TTC549 (cell line): ENCODE results near the gene KLRC1.
"Not testable (repeated sequence)": the region's sequence is repeated elsewhere in the genome, so short reads cannot be mapped to it uniquely, and the experiment has no call there.

Experiments
- FAIRE-seq: peaks from 2 replicates; lab custom pipeline; 2012; peaks lifted over from hg19 to GRCh38; lab: Jason Lieb, UNC

Gene KLRC1

GRCh38 chr12:10420334-10420733 is 32.8 kb downstream of the KLRC1 start, which contains the start of gene KLRC3:
Gene KLRC3, minus strand, starts transcription at chr12:10420595. Its CDS starts 45 bp downstream, at chr12:10420550.
- not testable (repeated sequence) for FAIRE-seq

- no peak for FAIRE-seq
Measured at GRCh38 chr12:10409392-10409791, 43.8 kb downstream of the KLRC1 start, which contains the start of gene KLRC4. Gene KLRC4, minus strand, starts transcription at chr12:10409757. Its CDS starts 182 bp downstream, at chr12:10409575.

GRCh38 chr12:10408842-10409241 is 44.3 kb downstream of the KLRC1 start:
- no peak for FAIRE-seq

- FAIRE-seq: no peak
Measured at GRCh38 chr12:10406725-10407124, 46.5 kb downstream of the KLRC1 start.

- no peak for FAIRE-seq
Measured at GRCh38 chr12:10405294-10405693, 47.9 kb downstream of the KLRC1 start.

- no peak for FAIRE-seq
Measured at GRCh38 chr12:10404798-10405197, 48.4 kb downstream of the KLRC1 start.

GRCh38 chr12:10400829-10401228 is 52.3 kb downstream of the KLRC1 start:
- FAIRE-seq: no peak

- no peak for FAIRE-seq
Measured at GRCh38 chr12:10398168-10398567, 55.0 kb downstream of the KLRC1 start.

GRCh38 chr12:10397296-10397695 is 55.9 kb downstream of the KLRC1 start:
- FAIRE-seq: no peak

- FAIRE-seq: not testable (repeated sequence)
Measured at GRCh38 chr12:10396176-10396575, 57.0 kb downstream of the KLRC1 start.
